Measurements from ENCODE around the gene KIF5B. TPM values are rescaled to one million over a fixed set of nuclear protein-coding genes. Genes with fewer than 3 reads are reported as not detected.

Gene KIF5B
- total and polyA plus RNA-seq, 9 of the 15 experiments (the other 6 are each of a cell fraction or from before 2014, with no cell fraction given), result 24.4 to 94.4 (median 68.9) TPM

GRCh38 chr10:32055478-32056135, 618 bp downstream of the KIF5B start (continued):
- TF ChIP-seq ARID4B (CRISPR knock-in tag; IDR thresholded peaks at IDR 0.05) (peak; percentile 91), ZBTB2 (IDR thresholded peaks at IDR 0.05) (peak; percentile 44; the same call in 1 of the 2 replicates), SUPT5H (IDR thresholded peaks at IDR 0.05) (0 out of 2 replicates have a peak, but pooled peaks have one; percentile 35), HNRNPK (IDR thresholded peaks at IDR 0.05; ENCODE audit: low read depth, low read length, poor library complexity, severe bottlenecking) (no peak), KDM5B (IDR thresholded peaks at IDR 0.05; ENCODE audit: insufficient replicate concordance, low read depth, low read length) (peak; percentile 13), EP400 (IDR thresholded peaks at IDR 0.05) (peak; percentile 85), MAZ (CRISPR knock-in tag; conservative IDR thresholded peaks at IDR 0.05 in 1 of 2, IDR thresholded peaks at IDR 0.05 in 1 of 2) (peak; percentile 16 to 81; a peak in 3 of 4 replicates), HCFC1 (IDR thresholded peaks at IDR 0.05; ENCODE audit: low read depth, low read length) (peak; percentile 35; the same call in 1 of the 2 replicates), ZBTB40 (IDR thresholded peaks at IDR 0.05) (peak; percentile 49; the same call in 1 of the 2 replicates), ZBTB40 (CRISPR knock-in tag; IDR thresholded peaks at IDR 0.05) (no peak), MTA1 (IDR thresholded peaks at IDR 0.05; ENCODE audit: borderline replicate concordance) (no peak)

All from K562 (cell line).